ENCODE data around the gene GRPR.
"Not testable (repeated sequence)": the region's sequence is repeated elsewhere in the genome, so short reads cannot be mapped to it uniquely, and the experiment has no call there.

Gene GRPR

DNA sequence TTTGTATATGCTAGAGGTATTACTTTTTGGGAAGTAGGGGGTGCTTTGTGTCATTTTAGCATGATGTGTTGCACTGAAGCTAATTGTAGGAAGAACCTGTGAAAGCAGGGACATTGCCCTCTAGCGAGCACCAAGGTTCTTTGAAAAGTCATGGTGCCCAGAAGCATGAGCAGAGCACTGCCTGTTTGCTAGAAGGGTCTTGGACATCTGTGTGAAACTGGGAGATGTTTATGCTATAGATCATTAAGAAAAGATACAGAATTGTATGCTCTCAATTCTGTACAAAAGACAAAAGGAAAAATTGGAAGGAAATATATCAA is 14.7 kb downstream of the GRPR start:
- no peak for DNase-seq

DNA sequence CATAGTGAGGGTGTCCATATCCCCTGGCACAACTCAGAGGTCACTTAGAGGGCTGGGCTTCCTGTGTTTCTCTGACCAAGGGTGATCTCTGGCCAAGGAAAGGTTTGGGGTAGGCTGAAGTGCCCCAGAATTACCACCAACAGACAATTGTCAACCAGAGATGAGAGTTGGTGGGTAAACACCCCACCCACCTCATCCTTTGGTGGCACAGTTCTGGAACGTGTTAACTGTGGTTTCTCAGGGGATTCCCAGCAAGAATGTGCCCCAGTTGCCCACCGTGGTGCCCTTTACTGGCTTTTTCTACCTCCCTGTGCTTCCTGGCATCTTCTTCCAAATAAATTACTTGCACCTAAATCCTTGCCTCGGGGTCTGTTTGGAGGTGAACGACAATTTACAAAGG is 17.1 kb downstream of the GRPR start:
- DNase-seq: no peak

DNA sequence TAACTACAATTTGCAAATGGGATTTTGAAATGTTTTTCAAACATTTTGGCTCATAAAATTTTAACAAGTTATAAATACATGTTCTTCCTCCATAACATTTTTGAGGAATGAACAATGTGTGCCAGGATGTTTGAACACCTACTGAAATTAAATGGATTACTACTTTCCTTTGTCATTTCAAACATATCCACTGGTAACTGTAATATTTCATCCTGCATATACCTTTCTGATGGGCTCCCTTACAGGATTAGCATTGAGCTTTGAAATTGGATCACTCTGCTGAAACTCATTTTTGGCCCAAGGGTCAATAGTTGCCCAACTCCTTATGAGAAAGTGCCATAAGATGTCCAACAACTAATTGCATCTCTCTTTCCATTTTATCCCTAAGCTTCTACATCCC is 17.6 kb downstream of the GRPR start:
- DNase-seq: no peak

DNA sequence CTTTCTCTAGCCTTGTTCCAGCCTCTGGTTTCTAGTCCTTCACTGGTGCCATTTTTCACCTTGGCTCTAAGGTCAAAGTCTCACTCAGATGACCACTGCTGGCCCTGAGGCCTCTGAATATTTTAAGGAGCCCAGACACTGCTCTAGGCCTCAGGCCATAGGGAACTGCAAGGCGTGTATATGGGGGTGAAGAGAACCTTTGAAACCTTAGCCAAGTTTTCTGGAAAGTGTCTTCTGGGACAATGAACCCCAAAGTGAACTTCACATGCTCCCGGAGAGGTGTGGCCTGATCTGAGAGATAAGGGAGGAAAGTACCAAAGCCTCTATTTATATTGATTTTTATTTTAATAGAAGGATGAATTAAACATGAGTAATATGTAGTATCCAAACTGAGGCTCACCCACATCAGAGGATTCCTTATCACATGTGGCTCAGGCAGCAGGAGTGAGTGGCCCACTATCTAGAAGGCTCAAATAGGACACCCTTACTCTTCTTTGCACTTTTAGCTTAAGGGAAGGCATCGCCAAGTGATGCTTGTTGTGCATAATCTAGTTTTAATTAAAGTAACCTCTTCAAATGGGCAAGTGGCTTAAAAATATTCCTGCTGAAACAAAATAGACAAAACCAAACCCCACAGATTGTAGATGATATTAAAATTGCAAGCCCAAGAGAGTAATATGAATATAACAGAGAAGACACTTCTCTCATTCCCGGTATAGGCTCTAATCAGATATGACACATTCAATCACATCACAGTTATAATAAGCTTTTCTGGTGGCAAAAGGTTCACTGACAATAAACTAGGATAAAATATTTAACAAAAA is 18.3 kb downstream of the GRPR start:
- no peak for DNase-seq

DNA sequence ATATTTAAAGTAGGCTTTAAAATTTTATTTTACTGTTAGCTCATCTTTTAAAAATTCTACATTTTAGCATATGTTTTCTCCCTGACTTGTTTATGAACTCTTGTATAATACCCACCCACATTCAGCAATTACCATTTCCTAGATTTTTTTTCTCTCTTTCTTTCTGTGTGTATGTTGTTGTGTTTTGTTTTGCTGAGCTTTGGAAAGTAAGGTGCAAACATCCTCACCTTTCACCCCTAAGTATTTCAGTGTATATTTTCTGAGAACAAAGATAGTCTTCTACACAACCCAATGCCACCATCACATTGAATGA is 18.8 kb downstream of the GRPR start:
- no peak for DNase-seq

DNA sequence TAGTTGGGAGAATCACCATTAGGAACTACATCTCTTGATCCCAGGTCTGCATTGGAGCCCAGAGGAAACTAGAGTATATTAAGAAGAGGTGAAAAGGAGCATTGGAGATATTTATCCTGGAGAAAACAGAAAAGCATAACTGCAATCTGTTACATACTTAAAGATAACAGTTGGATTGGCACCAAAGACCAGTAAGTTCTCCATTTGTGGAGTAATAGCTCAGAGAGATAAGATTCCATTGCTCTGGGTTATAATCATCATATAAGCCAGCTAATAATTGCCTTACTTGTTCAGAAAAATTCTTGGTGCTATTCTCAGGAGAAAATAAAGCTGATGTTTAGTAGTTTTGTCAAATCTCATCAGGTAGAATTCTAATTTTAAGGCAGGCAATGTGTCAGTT is 20.6 kb downstream of the GRPR start:
- DNase-seq: peak; percentile 17

DNA sequence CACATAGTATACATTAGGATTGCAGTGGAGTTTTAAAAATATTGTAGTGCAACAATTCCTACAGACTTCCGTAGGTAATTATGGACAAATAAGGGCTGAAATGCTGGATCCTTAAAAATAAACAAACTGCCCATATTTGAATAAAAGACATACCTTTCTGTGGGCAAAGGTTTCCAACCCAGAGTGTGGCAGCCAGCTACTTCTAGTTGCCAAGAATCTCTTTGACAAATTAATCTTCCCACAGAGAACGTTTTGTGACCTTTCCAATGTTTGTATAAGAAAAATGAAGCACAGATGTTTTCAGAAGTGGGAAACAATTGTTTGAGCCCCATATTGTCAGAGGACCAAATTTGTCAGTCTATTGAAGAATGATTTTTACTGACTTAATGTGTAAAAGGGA is 21.1 kb downstream of the GRPR start:
- DNase-seq: no peak

DNA sequence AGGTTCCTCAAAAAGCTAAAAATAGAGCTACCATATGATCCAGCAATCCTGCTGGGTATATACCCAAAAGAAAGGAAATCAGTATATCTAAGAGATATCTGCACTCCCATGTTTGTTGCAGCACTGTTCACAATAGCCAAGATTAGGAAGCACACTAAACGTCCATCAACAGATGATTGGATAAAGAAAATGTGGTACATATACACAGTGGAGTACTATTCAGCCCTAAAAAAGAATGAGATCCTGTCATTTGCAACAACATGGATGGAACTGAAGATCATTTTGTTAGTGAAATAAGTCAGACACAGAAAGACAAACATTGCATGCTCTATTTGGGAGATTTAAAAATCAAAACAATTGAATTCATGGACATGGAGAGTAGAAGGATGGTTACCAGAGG is 21.7 kb downstream of the GRPR start:
- DNase-seq: not testable (repeated sequence)

DNA sequence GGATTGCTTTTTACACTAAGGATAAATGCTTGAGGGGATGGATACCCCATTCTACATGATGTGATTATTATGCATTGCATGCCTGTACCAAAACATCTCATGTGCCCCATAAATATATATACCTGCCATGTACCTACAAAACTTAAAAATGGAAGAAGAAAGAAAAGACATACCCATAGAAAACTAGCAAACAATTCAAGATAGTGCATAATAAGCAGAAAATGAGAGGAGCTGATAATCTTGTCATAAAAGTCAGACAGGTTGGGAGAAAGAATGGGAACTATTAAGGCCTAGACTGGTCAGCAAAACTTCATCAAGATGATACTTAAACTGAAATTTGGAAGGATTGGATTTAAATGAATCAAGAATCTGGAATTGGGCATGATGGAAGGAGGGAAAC is 22.3 kb downstream of the GRPR start:
- DNase-seq: no peak

DNA sequence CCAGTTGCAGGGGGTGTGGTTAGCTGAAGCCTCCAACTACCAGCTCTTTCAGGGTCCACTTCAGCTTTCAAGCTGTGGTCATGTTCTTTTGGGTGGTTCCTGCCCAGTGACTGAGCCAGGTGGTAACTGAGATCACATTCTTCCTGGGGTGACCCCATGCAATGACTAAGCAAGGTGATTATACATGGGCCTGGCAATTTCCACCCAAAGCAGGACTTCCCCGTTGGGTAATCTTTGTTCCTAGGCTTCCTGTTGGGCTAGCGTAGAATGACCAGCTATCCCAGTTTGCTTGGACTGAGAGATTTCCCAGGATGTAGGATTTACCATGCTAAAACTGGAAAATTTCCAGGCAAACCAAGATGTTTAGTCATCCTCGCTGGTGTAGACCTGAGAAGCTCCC is 25.5 kb downstream of the GRPR start:
- peak; percentile 66 for DNase-seq

DNA sequence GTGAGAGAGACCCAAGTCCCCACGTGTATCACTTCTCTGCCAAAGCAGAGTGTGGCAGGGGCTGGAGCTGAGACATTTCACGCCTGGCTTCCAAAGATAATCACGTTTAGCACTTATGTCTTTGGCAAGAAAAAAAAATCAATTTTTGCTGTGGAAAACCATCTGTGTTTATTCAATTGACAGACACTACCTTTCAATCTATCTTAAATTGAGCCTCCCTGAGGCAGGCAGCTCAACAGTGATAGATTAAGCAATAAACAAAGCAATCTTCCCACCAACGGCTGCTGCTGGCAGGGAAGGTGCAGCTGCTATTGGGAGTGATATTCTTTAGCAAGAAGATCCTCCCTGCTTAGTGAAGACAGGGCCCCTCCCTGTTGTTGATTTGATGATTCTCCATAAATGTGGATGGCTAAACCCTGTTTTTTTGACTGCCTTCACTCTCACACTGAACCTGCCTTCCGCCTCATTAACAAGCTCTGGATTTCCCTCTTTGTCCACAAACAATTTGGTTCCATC is 32.3 kb downstream of the GRPR start:
- DNase-seq: no peak

DNA sequence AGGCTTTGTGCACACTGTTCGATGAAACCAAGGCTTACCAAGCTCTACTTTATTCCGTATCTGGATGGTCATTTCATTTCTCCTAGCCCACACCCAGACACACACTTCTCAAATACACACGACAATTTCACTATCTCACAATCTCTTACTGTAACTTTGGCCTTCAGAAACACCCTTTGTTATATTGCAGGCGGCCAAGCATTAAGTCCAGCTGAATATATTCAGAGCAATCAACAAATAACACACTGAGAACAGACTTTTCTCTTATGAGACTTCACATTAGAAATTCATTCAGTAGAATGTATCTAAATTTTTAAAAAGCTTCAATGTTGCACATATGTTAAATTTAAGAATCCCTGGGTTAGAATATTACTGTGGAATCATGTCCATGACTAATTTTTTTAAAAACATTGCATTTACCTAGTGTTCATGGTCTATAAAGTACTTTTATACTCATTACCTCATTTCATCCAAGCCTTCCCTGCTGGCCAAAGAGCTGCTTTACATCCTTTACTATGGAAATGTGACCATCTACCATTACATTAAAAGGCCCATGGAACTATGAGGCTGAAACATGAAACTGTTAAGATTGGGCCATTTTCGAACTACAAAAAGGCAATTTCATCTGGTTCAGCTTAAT is 33.4 kb downstream of the GRPR start:
- DNase-seq: no peak

DNA sequence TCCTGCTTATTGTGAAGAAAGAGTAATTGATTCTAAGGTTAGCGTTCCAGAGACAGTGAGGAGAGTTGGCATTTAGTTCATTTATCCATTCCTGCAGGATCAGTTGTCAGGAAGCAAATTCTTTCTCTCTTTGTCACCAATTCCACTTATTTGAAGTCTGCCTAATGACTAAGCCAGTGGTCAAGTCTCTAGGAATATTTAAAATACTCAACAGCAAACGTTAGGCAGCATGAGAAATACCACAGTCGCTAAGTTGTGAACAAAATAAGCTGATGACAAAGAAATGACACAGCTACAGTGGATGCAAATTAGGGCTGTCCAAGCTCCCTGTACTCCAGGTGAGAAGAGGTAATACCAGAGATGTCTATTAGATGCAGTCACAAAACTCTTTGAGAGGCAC is 37.4 kb downstream of the GRPR start:
- peak; percentile 71 for DNase-seq

DNA sequence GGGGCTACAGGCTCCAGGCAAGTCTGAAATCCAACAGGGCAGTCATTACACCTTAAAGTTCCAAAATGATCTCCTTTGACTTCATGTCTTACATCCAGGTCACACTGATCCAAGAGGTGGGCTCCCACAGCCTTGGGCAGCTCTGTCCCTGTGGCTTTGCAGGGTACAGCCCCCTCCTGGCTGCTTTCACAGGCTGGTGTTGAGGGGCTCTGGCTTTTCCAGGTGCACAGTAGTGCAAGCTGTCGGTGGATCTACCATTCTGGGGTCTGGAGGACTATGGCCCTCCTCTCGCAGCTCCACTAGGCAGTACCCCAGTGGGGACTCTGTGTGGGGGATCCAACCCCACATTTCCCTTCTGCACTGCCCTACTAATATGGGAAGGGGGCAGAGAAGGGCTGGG is 37.8 kb downstream of the GRPR start:
- DNase-seq: not testable (repeated sequence)

DNA sequence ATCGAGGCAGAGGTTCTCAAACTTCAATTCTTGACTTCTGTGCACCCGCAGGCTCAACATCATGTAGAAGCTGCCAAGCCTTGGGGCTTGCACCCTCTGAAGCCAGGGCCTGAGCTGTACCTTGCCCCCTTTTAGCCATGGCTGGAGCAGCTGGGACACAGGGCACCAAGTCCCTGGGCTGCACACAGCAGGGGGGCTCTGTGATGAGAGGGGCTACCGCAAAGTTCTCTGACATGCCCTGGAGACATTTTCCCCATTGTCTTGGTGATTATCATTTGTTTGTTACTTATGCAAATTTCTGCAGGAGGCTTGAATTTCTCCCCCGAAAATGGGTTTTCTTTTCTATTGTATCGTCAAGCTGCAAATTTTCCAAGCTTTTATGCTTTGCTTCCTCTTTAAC is 39.0 kb downstream of the GRPR start:
- DNase-seq: no peak

DNA sequence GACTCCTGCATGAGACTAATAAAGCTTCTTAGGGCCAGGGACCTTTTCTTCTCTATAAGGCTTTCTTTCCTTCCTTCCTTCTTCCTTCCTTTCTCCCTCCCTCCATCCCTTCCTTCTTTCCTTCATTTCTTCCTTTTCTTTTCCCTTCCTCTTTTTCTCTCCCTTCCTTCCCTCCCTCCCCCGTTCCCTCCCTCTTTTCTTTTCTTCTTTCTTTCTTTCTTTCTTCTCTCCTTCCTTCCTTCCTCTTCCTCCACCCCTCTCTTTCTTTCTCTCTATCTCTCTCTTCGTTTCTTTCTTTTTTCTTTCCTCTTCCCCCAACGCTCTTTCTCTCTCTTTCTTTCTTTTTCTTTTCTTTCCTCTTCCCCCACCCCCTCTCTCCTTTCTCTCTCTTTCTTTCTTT is 41.4 kb downstream of the GRPR start:
- DNase-seq: no peak

DNA sequence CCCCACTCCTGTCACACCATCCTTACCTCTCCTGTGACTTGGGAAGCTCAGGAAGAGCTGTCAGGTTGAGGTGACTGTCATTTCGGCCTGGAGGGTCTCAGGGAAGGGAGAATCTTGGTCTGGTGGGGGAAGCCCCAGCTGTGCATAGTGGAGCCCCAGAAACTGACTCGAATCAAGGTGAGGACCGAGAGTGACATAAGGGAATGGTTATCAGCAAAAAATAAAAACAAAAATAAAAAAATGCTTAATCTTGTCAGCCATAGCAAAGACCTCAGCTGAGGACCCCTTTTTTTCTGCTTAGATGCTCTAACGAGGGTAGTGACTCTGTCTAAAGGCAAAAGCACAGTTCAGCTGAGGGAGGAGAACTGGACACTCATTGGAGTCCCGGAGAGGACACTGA is 43.8 kb downstream of the GRPR start, which contains the start of gene MAGEB17:
Gene MAGEB17 (plus strand): TSS at position 301 of the 400 bp plus-strand sequence. CDS start 2,902 bp downstream, outside the sequence.
- no peak for DNase-seq

DNA sequence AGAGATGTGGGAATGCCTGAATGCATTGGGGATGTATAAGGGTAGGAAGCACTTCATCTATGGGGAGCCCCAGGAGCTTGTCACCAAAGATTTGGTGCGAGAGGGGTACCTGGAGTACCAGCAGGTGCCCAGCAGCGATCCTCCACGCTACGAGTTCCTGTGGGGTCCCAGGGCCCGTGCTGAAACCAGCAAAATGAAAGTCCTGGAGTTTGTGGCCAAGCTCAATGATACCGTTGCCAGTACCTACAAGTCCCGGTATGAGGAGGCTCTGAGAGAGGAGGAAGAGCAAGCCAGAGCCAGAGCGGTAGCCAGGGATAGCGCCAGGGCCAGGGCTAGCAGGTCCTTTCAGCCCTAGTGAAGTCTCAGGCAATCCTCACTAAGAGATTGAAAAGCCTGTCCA is 47.7 kb downstream of the GRPR start:
- DNase-seq: no peak

DNA sequence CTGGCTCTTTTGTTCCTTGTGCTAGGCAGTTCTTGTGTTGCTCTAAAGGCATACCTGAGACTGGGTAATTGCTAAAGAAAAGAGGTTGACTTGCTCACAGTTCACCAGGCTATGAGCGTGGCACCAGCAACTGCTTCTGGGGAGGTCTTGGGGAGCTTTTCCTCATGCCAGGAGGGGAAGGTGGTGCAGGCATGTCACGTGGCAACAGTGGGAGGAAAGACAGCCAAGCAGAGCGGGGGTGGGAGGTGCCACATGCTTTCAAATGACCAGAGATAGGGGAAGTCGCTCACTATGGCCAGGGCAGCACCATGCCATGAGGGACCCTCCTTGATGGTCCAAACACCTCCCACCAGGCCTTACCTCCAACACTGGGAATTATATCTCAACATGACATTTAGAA is 48.6 kb downstream of the GRPR start:
- DNase-seq: no peak

DNA sequence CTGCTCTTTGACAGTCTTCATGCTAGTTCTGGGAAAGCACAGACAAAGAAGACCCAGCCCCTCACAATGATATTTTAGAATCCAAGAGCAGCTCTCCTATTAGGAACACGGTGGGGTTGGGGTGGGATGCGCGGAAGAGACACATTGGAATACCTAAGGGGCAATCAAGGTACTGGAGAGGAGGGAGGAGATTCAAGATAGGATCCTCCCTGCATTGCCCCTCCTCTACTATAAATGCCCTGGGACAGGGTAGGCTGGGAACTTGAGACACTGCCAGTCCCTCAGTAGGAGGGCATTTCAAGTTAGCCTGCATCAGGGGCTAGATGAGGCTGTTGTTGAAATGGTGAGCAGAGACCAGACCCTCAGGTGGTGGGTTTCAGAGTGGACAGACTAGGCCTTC is 49.0 kb downstream of the GRPR start:
- no peak for DNase-seq

DNA sequence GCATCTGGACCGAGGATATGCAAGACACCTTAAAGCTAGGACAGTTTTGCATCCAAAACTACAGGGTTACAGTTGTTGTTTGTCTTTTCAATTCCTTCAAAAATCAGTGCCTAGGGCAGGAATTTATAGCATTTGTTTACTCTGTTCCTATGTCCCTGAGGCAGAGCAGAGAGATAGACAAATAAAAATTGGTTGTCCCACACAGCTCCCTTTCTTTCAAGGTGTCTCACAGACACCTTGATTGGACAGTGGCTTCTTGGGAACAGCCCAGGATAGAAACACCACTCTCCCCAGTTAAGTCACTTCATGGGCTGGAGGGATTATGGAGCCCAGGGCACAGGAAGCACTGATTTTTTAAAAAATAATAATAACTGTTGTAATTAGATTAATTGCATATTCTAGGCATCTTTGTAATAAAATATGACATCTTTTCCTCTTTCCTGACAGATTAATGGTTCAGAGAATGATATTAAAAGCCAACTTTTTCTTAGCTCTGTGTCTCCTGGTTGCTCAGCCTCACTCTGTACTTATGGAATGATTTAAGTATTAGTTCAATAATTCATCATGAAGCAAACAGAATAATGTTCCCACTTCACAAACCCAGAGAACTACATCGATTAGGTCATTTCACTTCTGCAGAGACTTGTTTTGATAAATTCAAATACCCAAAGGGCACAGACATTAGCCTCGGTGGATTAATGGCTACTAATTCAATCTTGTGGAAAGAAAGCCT is 52.1 kb downstream of the GRPR start:
- DNase-seq: no peak

DNA sequence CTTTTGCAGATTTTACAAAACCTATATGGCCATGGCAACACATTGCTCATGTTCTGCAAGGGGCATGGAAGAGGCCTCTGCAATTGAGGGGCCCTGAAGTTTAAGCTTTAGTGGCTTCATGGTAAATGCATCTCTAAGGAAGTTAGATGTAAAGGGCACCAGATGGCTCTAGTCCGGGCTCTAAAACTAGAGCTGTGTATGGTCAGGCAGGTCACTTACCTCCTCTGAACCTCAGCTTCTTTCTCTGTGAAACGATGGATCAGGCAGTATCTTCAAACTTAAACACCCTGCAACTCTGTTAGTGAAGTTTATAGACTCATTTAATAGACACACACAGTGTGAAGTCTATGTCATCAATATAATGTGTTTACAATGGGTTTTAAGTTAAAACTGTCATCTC is 53.9 kb downstream of the GRPR start:
- no peak for DNase-seq

DNA sequence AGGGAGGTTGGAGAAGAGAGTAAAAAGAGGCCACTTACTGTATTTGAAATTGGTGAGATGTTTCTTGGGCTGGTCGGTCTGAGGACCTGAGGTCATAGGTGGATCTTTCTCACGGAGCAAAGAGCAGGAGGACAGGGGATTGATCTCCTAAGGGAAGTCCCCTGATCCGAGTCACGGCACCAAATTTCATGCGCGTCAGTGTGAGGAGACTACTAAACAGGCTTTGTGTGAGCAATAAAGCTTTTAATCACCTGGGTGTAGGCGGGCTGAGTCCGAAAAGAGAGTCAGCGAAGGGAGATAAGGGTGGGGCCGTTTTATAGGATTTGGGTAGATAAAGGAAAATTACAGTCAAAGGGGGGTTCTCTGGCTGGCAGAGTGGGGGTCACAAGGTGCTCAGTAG is 60.5 kb downstream of the GRPR start:
- not testable (repeated sequence) for DNase-seq

DNA sequence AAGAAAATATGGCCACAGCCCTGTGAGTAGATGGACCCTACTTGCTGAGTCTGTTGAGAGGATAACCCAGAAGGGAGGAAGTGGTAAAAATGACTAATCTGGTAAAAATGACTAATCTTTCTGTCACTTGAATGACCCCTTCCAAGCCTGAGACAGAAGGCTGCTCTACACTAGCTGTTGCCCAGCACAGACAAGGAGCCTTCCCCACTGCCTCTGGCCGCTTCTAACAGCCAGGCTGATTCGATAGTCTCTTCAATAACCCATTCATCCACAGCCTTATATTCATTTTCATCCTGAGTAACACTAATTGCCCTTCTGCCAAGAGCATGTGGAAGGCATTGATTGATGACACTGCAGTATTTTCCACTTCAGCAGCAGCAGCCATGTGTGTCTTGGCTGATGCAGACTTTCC is 62.4 kb downstream of the GRPR start:
- peak; percentile 26 for DNase-seq

All from NCI-H226 (cell line).